Panc1 (cell line): Measurements from ENCODE around the gene NELFB. TPM values are rescaled to one million over a fixed set of nuclear protein-coding genes. Genes with fewer than 3 reads are reported as not detected.

Experiments used
- ATAC-seq: fragments of 200-7000 bp; cut with Tn5 transposase; 2 replicates; pipeline ENCODE4 v1.9.1; 2020; ENCODE audit warnings: mild to moderate bottlenecking, moderate library complexity
- BruUV-seq: library from RNA; stranded (reverse); fragments of 400-500 nt; replicated peaks from 2 replicates; lab custom pipeline; 2021; lab: Mats Ljungman, UMichigan
- CTCF ChIA-PET: fragments of 300-600 bp; sonication (Branson Sonifier 250); formaldehyde crosslinking; loops from one replicate; lab custom pipeline; 2022; ENCODE audit warnings: antibody characterized with exemption; lab: Charles Lee
- POLR2A ChIA-PET: fragments of 300-600 bp; sonication (Branson Sonifier 250); formaldehyde crosslinking; loops from one replicate; lab custom pipeline; 2022; ENCODE audit warnings: antibody characterized with exemption; lab: Charles Lee
- DNase-seq: peaks from one replicate; pipeline ENCODE4 v3.0.0-alpha.2; 2010; ENCODE audit warnings: low read depth, low spot score
- H3K27ac ChIP-seq: 2 replicates; pipeline ENCODE4 v1.5.1; 2011; ENCODE audit warnings: mild to moderate bottlenecking, low read length, inconsistent platforms
- H3K27me3 ChIP-seq: fragments of 200-500 bp; sonication (Bioruptor generic); 2 replicates; pipeline ENCODE4 v1.6.0; 2014; ENCODE audit warnings: low read length, inconsistent platforms; ENCODE audit not compliant: control insufficient read depth, insufficient read depth
- H3K36me3 ChIP-seq: fragments of 200-500 bp; sonication (Bioruptor generic); 2 replicates; pipeline ENCODE4 v1.5.1; 2014; ENCODE audit warnings: inconsistent platforms, mild to moderate bottlenecking, low read length, moderate library complexity; ENCODE audit not compliant: control insufficient read depth, insufficient read depth
- H3K4me1 ChIP-seq: 2 replicates; pipeline ENCODE4 v1.5.1; 2011; ENCODE audit warnings: inconsistent platforms, mild to moderate bottlenecking, low read length, moderate library complexity; ENCODE audit not compliant: control insufficient read depth, insufficient read depth
- H3K4me3 ChIP-seq, 2 experiments: 2 replicates each; pipeline ENCODE4 v1.5.1; 2011 to 2012; ENCODE audit warnings: low read depth in 2 of 2, low read length in 2 of 2, mild to moderate bottlenecking in 2 of 2, inconsistent platforms in 1 of 2, moderate library complexity in 1 of 2
- H3K9me3 ChIP-seq: fragments of 200-500 bp; sonication (Bioruptor generic); 2 replicates; pipeline ENCODE4 v1.5.1; 2014; ENCODE audit warnings: low read depth, mild to moderate bottlenecking, inconsistent platforms, low read length, moderate library complexity; ENCODE audit not compliant: control insufficient read depth, insufficient read depth
- CTCF ChIP-seq: fragments of 450-650 bp; IDR thresholded peaks from 2 replicates; pipeline ENCODE4 v1.5.1; 2017; ENCODE audit warnings: mild to moderate bottlenecking
- POLR2AphosphoS5 ChIP-seq: IDR thresholded peaks from 2 replicates; pipeline ENCODE4 v1.6.1; 2012; ENCODE audit warnings: mild to moderate bottlenecking, low read depth, low read length, moderate library complexity
- REST ChIP-seq, 2 experiments: IDR thresholded peaks; 2 replicates each; pipeline ENCODE4 v1.6.1; 2011 to 2012; ENCODE audit warnings: low read depth in 2 of 2, control low read depth in 1 of 2, low read length in 1 of 2, mild to moderate bottlenecking in 1 of 2, moderate library complexity in 1 of 2; ENCODE audit not compliant: insufficient read depth in 1 of 2
- SIN3A ChIP-seq: IDR thresholded peaks from 2 replicates; pipeline ENCODE4 v1.6.1; 2012; ENCODE audit warnings: low read depth, mild to moderate bottlenecking, low read length, moderate library complexity, borderline replicate concordance; ENCODE audit not compliant: insufficient read depth
- TCF7L2 ChIP-seq: IDR thresholded peaks from 2 replicates; pipeline ENCODE4 v1.6.1; 2011; ENCODE audit warnings: mild to moderate bottlenecking, low read depth, low read length, inconsistent platforms
- in situ Hi-C: cut with HindIII; loops from 2 replicates; pipeline ENCODE4 v1.10.0; 2016; ENCODE audit warnings: low sequenced_read_pairs, low pct_unique_long_range_greater_than_20kb
- intact Hi-C: fragments of 100-400 bp; cut with micrococcal nuclease; formaldehyde crosslinking; loops from one replicate; pipeline ENCODE4 v1.10.0; 2022; ENCODE audit not compliant: unreplicated experiment
- total RNA-seq: library from RNA; stranded (reverse); gene quantifications from one replicate; pipeline ENCODE4 v1.2.1, GENCODE V29; 2021; ENCODE audit not compliant: unreplicated experiment

NELFB gene
- total RNA-seq, 1 experiment from 2014 or later: 62.4 TPM

- TF ChIP-seq REST (IDR thresholded peaks at IDR 0.05; ENCODE audit: insufficient read depth in 1 of 2, low read depth in 2 of 2, low read length in 1 of 2) (no peak), POLR2AphosphoS5 (no peak), SIN3A (no peak), CTCF (no peak), TCF7L2 (no peak)
- Histone ChIP-seq H3K27ac (no peak overlapping the region), H3K4me1 (peaks cover 7% of the 10 kb centered on the region), H3K4me3 (no peak overlapping the region), H3K9me3 (no peaks in the 10 kb centered on the region), H3K27me3 (no peaks in the 10 kb centered on the region), H3K36me3 (peaks cover 2% of the 10 kb centered on the region; the same call in 1 of the 2 replicates)
- ChIA-PET POLR2A (no interaction called here), CTCF (interaction anchor here (0.6 to 1.6 kb wide), 4 partner anchors 10 to 357 kb away, joined by 3 to 6 read pairs (median 4); no protein-coding TSS in a partner anchor)
- ATAC-seq (no peak), DNase-seq (no peak)
- no TSS peak for BruUV-seq
- intact Hi-C loops (loop anchor here (5.0 kb wide), 1 partner anchor 109 kb away; no protein-coding TSS in a partner anchor), in situ Hi-C loops (no loop called here)
Measured at GRCh38 chr9:137226338-137227053, 28.6 kb upstream of the NELFB start.

GRCh38 chr9:137227054-137227852 lies 27.9 kb upstream of the NELFB start, which contains the start of gene RNF224:
Gene RNF224, plus strand, starts transcription at chr9:137227502. Its CDS starts 834 bp downstream, at chr9:137228336.
- peak; percentile 87 for TF ChIP-seq CTCF
- TF ChIP-seq REST (IDR thresholded peaks at IDR 0.05; ENCODE audit: insufficient read depth in 1 of 2, low read depth in 2 of 2, low read length in 1 of 2): 0 out of 4 replicates have a peak, but pooled peaks of 1 of the 2 experiments have one; percentile 42
- no peak for TF ChIP-seq POLR2AphosphoS5
- no peak for TF ChIP-seq TCF7L2
- ChIA-PET CTCF (interaction anchor here (0.6 to 1.7 kb wide), 5 partner anchors 9 to 111 kb away, joined by 3 to 6 read pairs (median 4); no protein-coding TSS in a partner anchor), POLR2A (interaction anchor here (0.6 kb wide), 1 partner anchor 42 kb away, joined by 3 read pairs; no protein-coding TSS in a partner anchor)
- H3K4me3 ChIP-seq: no peak within 1 kb of the TSS
- H3K27me3 ChIP-seq: no peaks in the 10 kb centered on the region
- intact Hi-C loops: loop anchor here (5.0 kb wide), 1 partner anchor 110 kb away; no protein-coding TSS in a partner anchor
- peaks cover 2% of the 10 kb centered on the region; the same call in 1 of the 2 replicates for H3K36me3 ChIP-seq
- H3K27ac ChIP-seq: no peak within 1 kb of the TSS
- peaks cover 7% of the 10 kb centered on the region for H3K4me1 ChIP-seq
- ATAC-seq (peak; percentile 66), DNase-seq (no peak)
- no TSS peak for BruUV-seq
- no peaks in the 10 kb centered on the region for H3K9me3 ChIP-seq
- in situ Hi-C loops: no loop called here
